Liver (tissue), 9 donors: ENCODE data around the gene PUS10. TPM values are rescaled to one million over a fixed set of nuclear protein-coding genes. Genes with fewer than 3 reads are reported as not detected.

Experiments
- DNase-seq: peaks from one replicate; pipeline ENCODE4 v3.0.0-alpha.2; 2017; ENCODE audit warnings: low spot score
- H3K27ac ChIP-seq, 2 donors: one replicate each; pipeline ENCODE4 v1.7.0; 2013; ENCODE audit warnings: inconsistent platforms in 2 of 2, low read length in 2 of 2, control low read depth in 1 of 2, low read depth in 1 of 2, mild to moderate bottlenecking in 1 of 2
- H3K27me3 ChIP-seq, 4 donors: one replicate each; pipeline versions ENCODE4 v1.6.1 to v1.7.0; 2013; ENCODE audit warnings: low read length in 3 of 4, inconsistent platforms in 1 of 4, mild to moderate bottlenecking in 1 of 4, moderate library complexity in 1 of 4; ENCODE audit not compliant: control insufficient read depth in 4 of 4, insufficient read depth in 4 of 4
- H3K36me3 ChIP-seq, 4 donors: one replicate each; pipeline versions ENCODE4 v1.6.1 to v1.7.0; 2013; ENCODE audit warnings: low read length in 3 of 4, mild to moderate bottlenecking in 3 of 4, low read depth in 1 of 4, moderate library complexity in 1 of 4; ENCODE audit not compliant: control insufficient read depth in 4 of 4, insufficient read depth in 3 of 4
- H3K4me1 ChIP-seq, 4 donors: one replicate each; pipeline versions ENCODE4 v1.6.1 to v1.7.0; 2013; ENCODE audit warnings: low read length in 3 of 4, mild to moderate bottlenecking in 3 of 4, moderate library complexity in 1 of 4; ENCODE audit not compliant: control insufficient read depth in 4 of 4, insufficient read depth in 4 of 4
- H3K4me3 ChIP-seq, 3 donors: one replicate each; pipeline versions ENCODE4 v1.6.1 to v1.7.0; 2013; ENCODE audit warnings: low read length in 3 of 3, control low read depth in 1 of 3, low read depth in 1 of 3, mild to moderate bottlenecking in 1 of 3
- H3K9ac ChIP-seq, 2 donors: one replicate each; pipeline ENCODE4 v1.7.0; 2013; ENCODE audit warnings: low read length in 2 of 2, mild to moderate bottlenecking in 2 of 2, moderate library complexity in 2 of 2, control low read depth in 1 of 2, low read depth in 1 of 2
- H3K9me3 ChIP-seq, 4 donors: one replicate each; pipeline versions ENCODE4 v1.6.1 to v1.7.0; 2013; ENCODE audit warnings: low read length in 3 of 4; ENCODE audit not compliant: control insufficient read depth in 4 of 4
- EGR1 ChIP-seq, 2 donors: IDR thresholded peaks; 2 replicates each; pipeline ENCODE4 v1.6.1; 2016 to 2018; ENCODE audit warnings: antibody characterized with exemption in 2 of 2, low read depth in 2 of 2
- FOXA1 ChIP-seq: IDR thresholded peaks from 2 replicates; pipeline ENCODE4 v1.6.1; 2016; ENCODE audit warnings: antibody characterized with exemption
- FOXA2 ChIP-seq: IDR thresholded peaks from 2 replicates; pipeline ENCODE4 v1.6.1; 2016; ENCODE audit warnings: antibody characterized with exemption
- GABPA ChIP-seq, 2 donors: IDR thresholded peaks in 1 of 2; conservative IDR thresholded peaks in 1 of 2; 2 replicates each; pipeline ENCODE4 v1.6.1; 2016; ENCODE audit warnings: antibody characterized with exemption in 2 of 2, mild to moderate bottlenecking in 1 of 2, moderate library complexity in 1 of 2
- HNF4A ChIP-seq, 2 donors: conservative IDR thresholded peaks; 2 replicates each; pipeline ENCODE4 v1.6.1; 2016; ENCODE audit warnings: antibody characterized with exemption in 2 of 2, mild to moderate bottlenecking in 2 of 2
- JUND ChIP-seq, 2 donors: IDR thresholded peaks; 2 replicates each; pipeline ENCODE4 v1.6.1; 2016; ENCODE audit warnings: antibody characterized with exemption in 2 of 2
- RAD21 ChIP-seq, 2 donors: IDR thresholded peaks; 2 replicates each; pipeline ENCODE4 v1.6.1; 2016; ENCODE audit warnings: antibody characterized with exemption in 2 of 2, mild to moderate bottlenecking in 2 of 2
- RXRA ChIP-seq, 2 donors: IDR thresholded peaks; 2 replicates each; pipeline ENCODE4 v1.6.1; 2017 to 2018; ENCODE audit warnings: antibody characterized with exemption in 2 of 2, mild to moderate bottlenecking in 1 of 2
- SP1 ChIP-seq: IDR thresholded peaks from 2 replicates; pipeline ENCODE4 v1.6.1; 2018; ENCODE audit warnings: antibody characterized with exemption, mild to moderate bottlenecking
- TAF1 ChIP-seq: conservative IDR thresholded peaks from 2 replicates; pipeline ENCODE4 v1.6.1; 2016; ENCODE audit warnings: antibody characterized with exemption, mild to moderate bottlenecking
- YY1 ChIP-seq: IDR thresholded peaks from 2 replicates; pipeline ENCODE4 v1.6.1; 2016; ENCODE audit warnings: antibody characterized with exemption, mild to moderate bottlenecking
- WGBS: extraction: QIAGEN DNeasy Blood & Tissue Kit; methylation state at CpG from one replicate; pipeline ENCODE4 v1.1.7; 2013; 5-methylcytosine and 5-hydroxymethylcytosine counted together
- polyA plus RNA-seq, 2 donors: library from polyadenylated mRNA; stranded (reverse) in 1 of 2; unstranded in 1 of 2; fragments of 200-250 nt in 1 of 2; fragments of >200 nt in 1 of 2; fragmentation: Nextera tagmentation in 1 of 2; extraction: Ambion mirVana in 1 of 2; gene quantifications; one replicate each; pipeline versions ENCODE4 v1.2.1 to v1.2.3, GENCODE V29; 2013 to 2015
- total RNA-seq, 2 donors: library from RNA; depleted of rRNA; stranded (reverse); fragments of >200 nt; gene quantifications; one replicate each; pipeline ENCODE4 v1.2.3, GENCODE V29; 2014
- TF ChIP-seq, protein P1 (sequence below): fragments of 150-350 bp; IDR thresholded peaks from 2 replicates; pipeline ENCODE4 v1.5.1; 2017; ENCODE audit warnings: improper control_type of control experiment, low read depth, low read length; ENCODE audit not compliant: missing input control
- TF ChIP-seq, protein P2 (sequence below): IDR thresholded peaks from 2 replicates; pipeline ENCODE4 v1.6.1; 2016; ENCODE audit warnings: antibody characterized with exemption, mild to moderate bottlenecking
- TF ChIP-seq, protein P3 (sequence below): IDR thresholded peaks from 2 replicates; pipeline ENCODE4 v1.6.1; 2016; ENCODE audit warnings: antibody characterized with exemption
- TF ChIP-seq, protein P4 (sequence below): IDR thresholded peaks from 2 replicates; pipeline ENCODE4 v1.6.1; 2016; ENCODE audit warnings: antibody characterized with exemption
- donor health status: healthy.
- donor health status: healthy.
- donor health status: healthy.
- donor health status: healthy.
- donor health status: healthy.

PUS10 gene
- total and polyA plus RNA-seq, 4 donors = 4.3 to 19.6 (median 6.4) TPM

DNA sequence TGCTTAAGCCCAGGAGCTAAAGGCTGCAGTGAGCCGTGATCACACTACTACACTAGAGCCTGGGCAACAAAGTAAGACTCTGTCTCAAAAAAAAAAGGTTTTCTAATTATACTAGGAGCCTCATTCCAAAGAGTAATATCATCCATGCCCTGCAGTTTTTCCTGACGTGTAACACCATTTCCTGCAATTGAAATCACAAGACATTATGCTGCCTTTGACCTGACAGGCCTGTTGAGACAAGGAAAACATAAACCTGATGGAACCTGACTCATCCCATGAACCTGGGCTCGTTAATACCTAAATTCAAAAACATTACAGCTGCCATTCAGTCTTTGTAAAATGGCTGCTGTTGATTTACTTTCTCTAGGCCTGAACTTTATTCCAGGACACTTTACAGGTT lies 59.3 kb downstream of the PUS10 start:
- H3K9ac ChIP-seq = no peak overlapping the region
- no peaks in the 10 kb centered on the region for H3K4me1 ChIP-seq
- DNase-seq = no peak
- peaks cover 4 to 21% (median 16%) of the 10 kb centered on the region in 4 donors for H3K36me3 ChIP-seq
- 84% methylated on average over 3 of the region's 3 CpGs for WGBS
- H3K27ac ChIP-seq = no peak overlapping the region
- TF ChIP-seq YY1 = no peak
- TF ChIP-seq RAD21 (IDR thresholded peaks at IDR 0.05) = no peak
- TF ChIP-seq, protein P1, sequence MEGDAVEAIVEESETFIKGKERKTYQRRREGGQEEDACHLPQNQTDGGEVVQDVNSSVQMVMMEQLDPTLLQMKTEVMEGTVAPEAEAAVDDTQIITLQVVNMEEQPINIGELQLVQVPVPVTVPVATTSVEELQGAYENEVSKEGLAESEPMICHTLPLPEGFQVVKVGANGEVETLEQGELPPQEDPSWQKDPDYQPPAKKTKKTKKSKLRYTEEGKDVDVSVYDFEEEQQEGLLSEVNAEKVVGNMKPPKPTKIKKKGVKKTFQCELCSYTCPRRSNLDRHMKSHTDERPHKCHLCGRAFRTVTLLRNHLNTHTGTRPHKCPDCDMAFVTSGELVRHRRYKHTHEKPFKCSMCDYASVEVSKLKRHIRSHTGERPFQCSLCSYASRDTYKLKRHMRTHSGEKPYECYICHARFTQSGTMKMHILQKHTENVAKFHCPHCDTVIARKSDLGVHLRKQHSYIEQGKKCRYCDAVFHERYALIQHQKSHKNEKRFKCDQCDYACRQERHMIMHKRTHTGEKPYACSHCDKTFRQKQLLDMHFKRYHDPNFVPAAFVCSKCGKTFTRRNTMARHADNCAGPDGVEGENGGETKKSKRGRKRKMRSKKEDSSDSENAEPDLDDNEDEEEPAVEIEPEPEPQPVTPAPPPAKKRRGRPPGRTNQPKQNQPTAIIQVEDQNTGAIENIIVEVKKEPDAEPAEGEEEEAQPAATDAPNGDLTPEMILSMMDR = no peak
- TF ChIP-seq, protein P2, sequence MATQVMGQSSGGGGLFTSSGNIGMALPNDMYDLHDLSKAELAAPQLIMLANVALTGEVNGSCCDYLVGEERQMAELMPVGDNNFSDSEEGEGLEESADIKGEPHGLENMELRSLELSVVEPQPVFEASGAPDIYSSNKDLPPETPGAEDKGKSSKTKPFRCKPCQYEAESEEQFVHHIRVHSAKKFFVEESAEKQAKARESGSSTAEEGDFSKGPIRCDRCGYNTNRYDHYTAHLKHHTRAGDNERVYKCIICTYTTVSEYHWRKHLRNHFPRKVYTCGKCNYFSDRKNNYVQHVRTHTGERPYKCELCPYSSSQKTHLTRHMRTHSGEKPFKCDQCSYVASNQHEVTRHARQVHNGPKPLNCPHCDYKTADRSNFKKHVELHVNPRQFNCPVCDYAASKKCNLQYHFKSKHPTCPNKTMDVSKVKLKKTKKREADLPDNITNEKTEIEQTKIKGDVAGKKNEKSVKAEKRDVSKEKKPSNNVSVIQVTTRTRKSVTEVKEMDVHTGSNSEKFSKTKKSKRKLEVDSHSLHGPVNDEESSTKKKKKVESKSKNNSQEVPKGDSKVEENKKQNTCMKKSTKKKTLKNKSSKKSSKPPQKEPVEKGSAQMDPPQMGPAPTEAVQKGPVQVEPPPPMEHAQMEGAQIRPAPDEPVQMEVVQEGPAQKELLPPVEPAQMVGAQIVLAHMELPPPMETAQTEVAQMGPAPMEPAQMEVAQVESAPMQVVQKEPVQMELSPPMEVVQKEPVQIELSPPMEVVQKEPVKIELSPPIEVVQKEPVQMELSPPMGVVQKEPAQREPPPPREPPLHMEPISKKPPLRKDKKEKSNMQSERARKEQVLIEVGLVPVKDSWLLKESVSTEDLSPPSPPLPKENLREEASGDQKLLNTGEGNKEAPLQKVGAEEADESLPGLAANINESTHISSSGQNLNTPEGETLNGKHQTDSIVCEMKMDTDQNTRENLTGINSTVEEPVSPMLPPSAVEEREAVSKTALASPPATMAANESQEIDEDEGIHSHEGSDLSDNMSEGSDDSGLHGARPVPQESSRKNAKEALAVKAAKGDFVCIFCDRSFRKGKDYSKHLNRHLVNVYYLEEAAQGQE = no peak
- TF ChIP-seq GABPA (IDR thresholded peaks at IDR 0.05 in 1 of 2, conservative IDR thresholded peaks at IDR 0.05 in 1 of 2) = no peak
- no peak for TF ChIP-seq TAF1
- TF ChIP-seq FOXA1 = no peak
- TF ChIP-seq, protein P3, sequence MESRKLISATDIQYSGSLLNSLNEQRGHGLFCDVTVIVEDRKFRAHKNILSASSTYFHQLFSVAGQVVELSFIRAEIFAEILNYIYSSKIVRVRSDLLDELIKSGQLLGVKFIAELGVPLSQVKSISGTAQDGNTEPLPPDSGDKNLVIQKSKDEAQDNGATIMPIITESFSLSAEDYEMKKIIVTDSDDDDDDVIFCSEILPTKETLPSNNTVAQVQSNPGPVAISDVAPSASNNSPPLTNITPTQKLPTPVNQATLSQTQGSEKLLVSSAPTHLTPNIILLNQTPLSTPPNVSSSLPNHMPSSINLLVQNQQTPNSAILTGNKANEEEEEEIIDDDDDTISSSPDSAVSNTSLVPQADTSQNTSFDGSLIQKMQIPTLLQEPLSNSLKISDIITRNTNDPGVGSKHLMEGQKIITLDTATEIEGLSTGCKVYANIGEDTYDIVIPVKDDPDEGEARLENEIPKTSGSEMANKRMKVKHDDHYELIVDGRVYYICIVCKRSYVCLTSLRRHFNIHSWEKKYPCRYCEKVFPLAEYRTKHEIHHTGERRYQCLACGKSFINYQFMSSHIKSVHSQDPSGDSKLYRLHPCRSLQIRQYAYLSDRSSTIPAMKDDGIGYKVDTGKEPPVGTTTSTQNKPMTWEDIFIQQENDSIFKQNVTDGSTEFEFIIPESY = no peak
- no peak for TF ChIP-seq HNF4A (conservative IDR thresholded peaks at IDR 0.05)
- no peak for TF ChIP-seq SP1
- no peak for TF ChIP-seq JUND (IDR thresholded peaks at IDR 0.05)
- no peak for TF ChIP-seq FOXA2
- TF ChIP-seq, protein P4, sequence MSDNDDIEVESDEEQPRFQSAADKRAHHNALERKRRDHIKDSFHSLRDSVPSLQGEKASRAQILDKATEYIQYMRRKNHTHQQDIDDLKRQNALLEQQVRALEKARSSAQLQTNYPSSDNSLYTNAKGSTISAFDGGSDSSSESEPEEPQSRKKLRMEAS = no peak
- TF ChIP-seq RXRA (IDR thresholded peaks at IDR 0.05) = no peak
- no peak for TF ChIP-seq EGR1 (IDR thresholded peaks at IDR 0.05; ENCODE audit: low read depth in 2 of 2)
- H3K4me3 ChIP-seq = no peak overlapping the region
- no peaks in the 10 kb centered on the region for H3K9me3 ChIP-seq
- H3K27me3 ChIP-seq = no peaks in the 10 kb centered on the region

DNA sequence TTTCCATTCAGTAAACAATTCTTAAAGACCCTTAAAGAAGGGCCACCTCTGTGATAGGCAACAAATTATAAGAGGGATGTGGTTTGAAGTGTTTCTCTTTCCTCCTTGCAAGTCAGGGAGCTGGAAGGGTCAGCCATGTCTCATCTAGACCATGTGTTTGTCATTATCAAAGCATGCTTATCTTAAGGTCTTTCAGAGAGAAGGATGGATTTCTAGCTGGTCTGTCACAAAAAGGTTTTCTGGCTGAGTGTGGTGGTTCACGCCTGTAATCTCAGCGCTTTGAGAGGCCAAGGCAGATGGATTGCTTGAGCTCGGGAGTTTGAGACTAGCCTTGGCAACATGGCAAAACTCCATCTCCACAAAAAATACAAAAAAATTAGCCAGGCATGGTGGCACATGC lies 59.7 kb downstream of the PUS10 start:
- no peaks in the 10 kb centered on the region for H3K27me3 ChIP-seq
- DNase-seq = no peak
- H3K36me3 ChIP-seq = peaks cover 4 to 24% (median 18%) of the 10 kb centered on the region in 4 donors
- TF ChIP-seq, protein P4 = no peak
- TF ChIP-seq, protein P2 = no peak
- H3K27ac ChIP-seq = no peak overlapping the region
- 93% methylated on average over 3 of the region's 3 CpGs for WGBS
- no peak overlapping the region for H3K9ac ChIP-seq
- no peaks in the 10 kb centered on the region for H3K4me1 ChIP-seq
- H3K9me3 ChIP-seq = no peaks in the 10 kb centered on the region
- H3K4me3 ChIP-seq = no peak overlapping the region
